GM13976 (cell line): Measurements from ENCODE around the gene MPZL1.
A peak's percentile ranks its signal among the peaks of the same experiment; 100 is the strongest.

Experiments
- DNase-seq: peaks from one replicate; pipeline ENCODE4 v3.0.0; 2012; ENCODE audit warnings: low spot score
- in situ Hi-C: fragments of 300-500 bp; cut with MboI; formaldehyde crosslinking; loops from one replicate; pipeline ENCODE4 v1.12.0; 2022; ENCODE audit warnings: low sequenced_read_pairs, mixed read lengths, inconsistent platforms; ENCODE audit not compliant: unreplicated experiment
- TF ChIP-seq, protein P1 (sequence below): IDR thresholded peaks from 2 replicates; pipeline ENCODE4 v1.5.1; 2012; ENCODE audit warnings: borderline replicate concordance, mild to moderate bottlenecking; ENCODE audit not compliant: insufficient read depth; ENCODE audit errors: extremely low read depth, missing control alignments, control extremely low read depth

The MPZL1 gene

DNA sequence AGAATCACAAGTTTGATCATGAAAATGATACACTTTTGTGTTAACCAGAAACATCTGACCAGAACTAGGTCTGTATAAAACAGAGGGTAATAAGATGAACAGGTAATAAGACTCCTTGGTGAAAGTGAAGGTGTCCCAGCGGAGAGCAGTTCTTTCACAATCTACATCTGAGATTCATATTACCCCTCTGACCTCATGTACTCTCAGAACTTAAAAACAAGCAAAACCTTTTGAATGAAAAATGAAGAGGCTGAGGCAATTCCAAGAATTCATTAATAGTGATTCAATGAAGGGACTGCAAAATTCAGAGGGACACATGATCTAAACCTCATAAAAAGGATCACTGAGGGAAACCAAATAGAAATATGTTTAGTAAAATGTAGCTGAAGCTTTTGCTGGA, 10.9 kb upstream of the MPZL1 start:
- DNase-seq: no peak
- in situ Hi-C loops: no loop called here
- TF ChIP-seq, protein P1, sequence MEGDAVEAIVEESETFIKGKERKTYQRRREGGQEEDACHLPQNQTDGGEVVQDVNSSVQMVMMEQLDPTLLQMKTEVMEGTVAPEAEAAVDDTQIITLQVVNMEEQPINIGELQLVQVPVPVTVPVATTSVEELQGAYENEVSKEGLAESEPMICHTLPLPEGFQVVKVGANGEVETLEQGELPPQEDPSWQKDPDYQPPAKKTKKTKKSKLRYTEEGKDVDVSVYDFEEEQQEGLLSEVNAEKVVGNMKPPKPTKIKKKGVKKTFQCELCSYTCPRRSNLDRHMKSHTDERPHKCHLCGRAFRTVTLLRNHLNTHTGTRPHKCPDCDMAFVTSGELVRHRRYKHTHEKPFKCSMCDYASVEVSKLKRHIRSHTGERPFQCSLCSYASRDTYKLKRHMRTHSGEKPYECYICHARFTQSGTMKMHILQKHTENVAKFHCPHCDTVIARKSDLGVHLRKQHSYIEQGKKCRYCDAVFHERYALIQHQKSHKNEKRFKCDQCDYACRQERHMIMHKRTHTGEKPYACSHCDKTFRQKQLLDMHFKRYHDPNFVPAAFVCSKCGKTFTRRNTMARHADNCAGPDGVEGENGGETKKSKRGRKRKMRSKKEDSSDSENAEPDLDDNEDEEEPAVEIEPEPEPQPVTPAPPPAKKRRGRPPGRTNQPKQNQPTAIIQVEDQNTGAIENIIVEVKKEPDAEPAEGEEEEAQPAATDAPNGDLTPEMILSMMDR: no peak

DNA sequence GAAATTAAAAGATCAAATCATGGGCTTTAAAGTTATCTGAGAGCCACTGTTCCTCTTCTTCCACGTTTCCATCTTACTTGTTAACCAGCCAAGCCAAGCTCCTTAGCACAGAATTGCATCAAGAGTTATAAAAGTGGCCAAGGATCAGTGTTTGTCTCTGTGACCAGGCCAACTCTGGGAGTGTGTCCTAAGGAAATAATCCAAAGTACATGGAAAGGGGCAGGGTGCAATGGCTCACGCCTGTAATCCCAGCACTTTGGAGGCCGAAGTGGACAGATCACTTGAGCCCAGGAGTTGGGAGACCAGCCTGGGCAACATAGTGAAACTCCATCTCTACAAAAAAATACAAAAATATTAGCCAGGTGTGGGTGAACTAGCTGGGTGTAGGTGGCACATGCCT, 10.0 kb upstream of the MPZL1 start:
- TF ChIP-seq, protein P1: no peak
- in situ Hi-C loops: no loop called here
- no peak for DNase-seq

GRCh38 chr1:167713330-167714081, 8.3 kb upstream of the MPZL1 start:
- no peak for DNase-seq
- TF ChIP-seq, protein P1: no peak
- in situ Hi-C loops: no loop called here

DNA sequence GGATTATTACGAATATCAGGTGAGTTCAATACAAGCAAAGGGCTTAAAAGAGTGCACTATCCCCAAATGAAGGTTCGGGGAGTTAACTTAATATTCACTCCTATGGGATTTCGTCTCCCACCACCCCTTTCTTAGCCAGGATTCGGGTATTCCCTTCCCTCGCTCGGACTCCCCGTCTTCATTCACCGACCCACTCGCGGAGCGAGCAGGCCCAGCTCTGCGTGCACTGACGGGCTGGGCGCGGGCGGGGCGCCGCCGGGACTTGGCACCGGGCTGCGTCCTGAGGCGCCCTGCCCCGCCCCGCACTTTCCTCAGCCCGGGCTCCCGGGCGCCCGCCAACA, 7.7 kb upstream of the MPZL1 start:
- in situ Hi-C loops: no loop called here
- TF ChIP-seq, protein P1: no peak
- DNase-seq: no peak

DNA sequence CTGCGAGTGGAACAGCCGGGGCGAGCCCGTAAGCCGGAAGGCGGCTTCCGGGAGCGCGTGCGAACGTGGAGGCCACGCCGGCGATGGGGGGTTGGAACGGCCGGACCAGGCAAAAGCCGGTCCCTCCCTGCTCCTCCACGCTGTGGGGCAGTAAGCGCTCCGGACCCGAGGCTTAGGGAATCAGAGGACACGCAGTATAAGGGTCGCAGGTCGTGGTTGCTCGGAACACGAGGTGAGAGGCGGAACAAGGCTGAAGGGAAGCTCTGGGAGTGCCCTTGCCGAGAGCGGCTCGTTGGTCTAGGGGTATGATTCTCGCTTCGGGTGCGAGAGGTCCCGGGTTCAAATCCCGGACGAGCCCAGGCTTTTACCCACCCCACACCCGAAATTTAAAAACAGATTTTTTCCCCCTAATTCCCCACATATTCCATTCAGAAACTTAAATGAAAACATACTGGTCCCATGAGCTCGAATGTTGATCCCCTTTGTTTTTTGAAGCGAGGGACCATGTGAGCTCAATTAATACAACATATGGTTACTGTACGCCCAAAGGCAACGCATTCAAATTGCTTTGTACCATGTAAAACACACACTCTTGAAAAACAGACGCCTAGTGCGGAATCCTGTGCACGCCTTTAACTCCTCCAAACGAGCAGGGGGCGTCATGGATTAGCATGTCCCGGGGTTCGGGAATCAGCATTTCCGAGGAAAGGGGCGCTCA, 7.2 kb upstream of the MPZL1 start:
- peak; percentile 80 for DNase-seq
- in situ Hi-C loops: no loop called here
- TF ChIP-seq, protein P1: no peak

DNA sequence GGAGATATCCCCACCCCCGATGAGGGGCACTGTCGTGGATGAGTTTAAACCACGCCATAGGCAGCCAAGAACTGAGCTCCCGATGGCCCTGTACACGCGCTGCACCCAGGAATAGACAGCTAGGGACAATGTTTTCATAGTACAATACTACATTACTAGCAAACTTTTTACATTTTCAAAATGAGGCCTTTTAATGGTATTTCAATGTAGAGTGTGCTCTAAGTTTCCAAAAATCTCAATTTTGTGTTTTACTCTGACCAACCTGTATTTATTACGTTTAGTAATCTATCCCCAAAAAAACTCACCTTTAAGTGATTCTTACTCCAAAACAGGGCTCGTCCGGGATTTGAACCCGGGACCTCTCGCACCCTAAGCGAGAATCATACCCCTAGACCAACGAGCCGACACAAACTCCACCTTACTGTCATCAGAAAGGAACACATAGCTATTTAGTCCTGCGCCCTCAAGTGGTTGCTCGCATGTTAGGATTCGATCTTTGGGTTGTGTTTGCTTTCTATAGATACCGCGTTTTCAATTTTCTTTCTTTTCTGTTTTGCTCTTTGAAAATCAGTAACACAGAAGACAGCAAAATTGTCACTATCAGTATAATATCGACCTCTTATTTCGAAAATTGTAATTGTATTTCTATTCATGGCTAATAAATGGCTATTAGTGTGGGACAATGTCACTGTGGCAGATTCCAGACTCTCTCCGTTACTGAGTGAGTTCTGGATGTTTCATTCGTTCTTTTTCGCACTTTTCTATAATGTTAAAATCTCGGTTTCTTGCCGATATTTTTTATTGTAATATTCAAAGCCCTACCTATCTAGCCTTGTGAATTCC, 6.4 kb upstream of the MPZL1 start:
- DNase-seq: peak; percentile 82
- TF ChIP-seq, protein P1: peak; percentile 88
- in situ Hi-C loops: no loop called here
